GM18502 (cell line): ENCODE results near the gene GOLGA7B.
A peak's percentile ranks its signal among the peaks of the same experiment; 100 is the strongest.

Experiments
- ATAC-seq: cut with Tn5 transposase; IDR thresholded peaks from one replicate; pipeline ENCODE4 v1.9.1; 2021; ENCODE audit warnings: mild to moderate bottlenecking; ENCODE audit not compliant: unreplicated experiment, poor library complexity

The GOLGA7B gene

GRCh38 chr10:97866524-97867219 is 17.0 kb downstream of the GOLGA7B start:
- ATAC-seq, result no peak

- no peak for ATAC-seq
Observed at GRCh38 chr10:97867220-97867800, 17.7 kb downstream of the GOLGA7B start.

GRCh38 chr10:97868134-97868685 is 18.6 kb downstream of the GOLGA7B start:
- ATAC-seq, result no peak

GRCh38 chr10:97869091-97870042 is 19.7 kb downstream of the GOLGA7B start:
- peak; percentile 95 for ATAC-seq

- ATAC-seq, result no peak
Observed at GRCh38 chr10:97870990-97871389, 21.3 kb downstream of the GOLGA7B start.

- ATAC-seq, result no peak
Observed at GRCh38 chr10:97873569-97873968, 23.9 kb downstream of the GOLGA7B start.

GRCh38 chr10:97874332-97874731 is 24.7 kb downstream of the GOLGA7B start:
- ATAC-seq, result no peak

- no peak for ATAC-seq
Observed at GRCh38 chr10:97875391-97875790, 25.7 kb downstream of the GOLGA7B start.

GRCh38 chr10:97876402-97876801 is 26.8 kb downstream of the GOLGA7B start:
- no peak for ATAC-seq

- ATAC-seq, result no peak
Observed at GRCh38 chr10:97879241-97879640, 29.6 kb downstream of the GOLGA7B start.

- no peak for ATAC-seq
Observed at GRCh38 chr10:97880109-97880508, 30.5 kb downstream of the GOLGA7B start.

- ATAC-seq, result no peak
Observed at GRCh38 chr10:97882142-97883091, 32.8 kb downstream of the GOLGA7B start.

GRCh38 chr10:97883092-97883485 is 33.4 kb downstream of the GOLGA7B start:
- ATAC-seq, result no peak

- no peak for ATAC-seq
Observed at GRCh38 chr10:97886286-97886685, 36.6 kb downstream of the GOLGA7B start.

GRCh38 chr10:97887399-97887798 is 37.8 kb downstream of the GOLGA7B start:
- no peak for ATAC-seq

- ATAC-seq, result no peak
Observed at GRCh38 chr10:97888134-97888533, 38.5 kb downstream of the GOLGA7B start.

- no peak for ATAC-seq
Observed at GRCh38 chr10:97888641-97889262, 39.1 kb downstream of the GOLGA7B start.

- no peak for ATAC-seq
Observed at GRCh38 chr10:97889461-97890265, 40.0 kb downstream of the GOLGA7B start.
